K562 (cell line): Measurements from ENCODE around the gene IP6K2. TPM values are rescaled to one million over a fixed set of nuclear protein-coding genes. Genes with fewer than 3 reads are reported as not detected.

Source experiments
- BCLAF1 ChIP-seq, 2 experiments: fragments of 450-650 bp in 1 of 2; IDR thresholded peaks; 2 replicates each; pipeline ENCODE4 v1.6.1; 2011 to 2017; ENCODE audit warnings: low read depth in 2 of 2, antibody characterized with exemption in 1 of 2, borderline replicate concordance in 1 of 2, low read length in 1 of 2, mild to moderate bottlenecking in 1 of 2, mixed read lengths in 1 of 2; ENCODE audit not compliant: control insufficient read depth in 1 of 2
- EGR1 ChIP-seq: fragments of 450-650 bp; conservative IDR thresholded peaks from 2 replicates; pipeline ENCODE4 v1.6.1; 2017; ENCODE audit warnings: mild to moderate bottlenecking
- EP300 ChIP-seq: IDR thresholded peaks from 2 replicates; pipeline ENCODE4 v1.6.1; 2012; ENCODE audit warnings: low read length, improper control_type of control experiment
- JUND ChIP-seq, 2 experiments: IDR thresholded peaks; 2 replicates in 1 of 2; 3 replicates in 1 of 2; pipeline ENCODE4 v1.6.1; 2011; ENCODE audit warnings: borderline replicate concordance in 2 of 2, low read depth in 2 of 2, low read length in 2 of 2, improper control_type of control experiment in 1 of 2, missing biosample characterization in 1 of 2, missing genetic modification characterization in 1 of 2, missing genetic modification reagents in 1 of 2
- MBD1 ChIP-seq: fragments of 250-450 bp; sonication (Bioruptor Pico); IDR thresholded peaks from 2 replicates; pipeline ENCODE4 v1.8.0; 2022; ENCODE audit warnings: inconsistent platforms
- MTA3 ChIP-seq: fragments of 450-650 bp; formaldehyde crosslinking; IDR thresholded peaks from 2 replicates; pipeline ENCODE4 v1.6.1; 2017; ENCODE audit warnings: mild to moderate bottlenecking, borderline replicate concordance
- MXD1 ChIP-seq: fragments of 250-450 bp; sonication (Bioruptor Pico); IDR thresholded peaks from 2 replicates; pipeline ENCODE4 v1.8.0; 2021; ENCODE audit warnings: borderline replicate concordance, mild to moderate bottlenecking, moderate library complexity; ENCODE audit not compliant: poor library complexity, severe bottlenecking
- NFRKB ChIP-seq: fragments of 450-650 bp; IDR thresholded peaks from 2 replicates; pipeline ENCODE4 v1.6.1; 2016; ENCODE audit warnings: low read depth
- NR2C1 ChIP-seq, 2 experiments: fragments of 450-650 bp; IDR thresholded peaks; 2 replicates each; pipeline ENCODE4 v1.6.1; 2017; ENCODE audit warnings: mild to moderate bottlenecking in 2 of 2, antibody characterized with exemption in 1 of 2, inconsistent platforms in 1 of 2, missing compliant biosample characterization in 1 of 2, missing genetic modification characterization in 1 of 2
- PCBP1 ChIP-seq: fragments of 200-400 bp; formaldehyde crosslinking; IDR thresholded peaks from 2 replicates; pipeline ENCODE4 v1.6.1; 2018; ENCODE audit warnings: mild to moderate bottlenecking, low read depth, low read length; ENCODE audit not compliant: poor library complexity, severe bottlenecking
- POLR2B ChIP-seq: fragments of 450-650 bp; IDR thresholded peaks from 2 replicates; pipeline ENCODE4 v1.6.1; 2018; ENCODE audit warnings: low read depth; ENCODE audit not compliant: partially characterized antibody
- POU5F1 ChIP-seq: fragments of 150-350 bp; IDR thresholded peaks from 2 replicates; pipeline ENCODE4 v1.6.1; 2014; ENCODE audit warnings: borderline replicate concordance, low read length, low read depth, mild to moderate bottlenecking; ENCODE audit not compliant: partially characterized antibody
- PTRF ChIP-seq: fragments of 450-650 bp; IDR thresholded peaks from 2 replicates; pipeline ENCODE4 v1.6.1; 2016; ENCODE audit warnings: mild to moderate bottlenecking, missing genetic modification characterization, missing compliant biosample characterization
- SAP30 ChIP-seq: fragments of 200-600 bp; sonication (generic); IDR thresholded peaks from 2 replicates; pipeline ENCODE4 v1.6.1; 2012; ENCODE audit warnings: borderline replicate concordance, low read depth, mild to moderate bottlenecking, moderate library complexity, low read length, control low read depth, inconsistent platforms; ENCODE audit not compliant: insufficient read depth, poor library complexity, severe bottlenecking
- SPI1 ChIP-seq: IDR thresholded peaks from 2 replicates; pipeline ENCODE4 v1.6.1; 2011; ENCODE audit warnings: low read depth, low read length, control low read depth, borderline replicate concordance
- TAF1 ChIP-seq: IDR thresholded peaks from 2 replicates; pipeline ENCODE4 v1.6.1; 2011; ENCODE audit warnings: mild to moderate bottlenecking, low read length, moderate library complexity; ENCODE audit not compliant: insufficient read depth, control insufficient read depth, severe bottlenecking; ENCODE audit errors: extremely low read depth
- WHSC1 ChIP-seq: IDR thresholded peaks from one replicate; pipeline ENCODE4 v1.6.1; 2012; ENCODE audit warnings: low read length, control low read depth, inconsistent platforms
- ZNF224 ChIP-seq: sonication (generic); formaldehyde crosslinking; IDR thresholded peaks from 2 replicates; pipeline ENCODE4 v1.8.0; 2022; ENCODE audit warnings: mild to moderate bottlenecking, missing genetic modification reagents
- ZNF511 ChIP-seq: sonication (generic); formaldehyde crosslinking; IDR thresholded peaks from 2 replicates; pipeline ENCODE4 v1.8.0; 2022; ENCODE audit warnings: mild to moderate bottlenecking, missing genetic modification reagents
- ZZZ3 ChIP-seq: fragments of 450-650 bp; IDR thresholded peaks from 2 replicates; pipeline ENCODE4 v1.6.1; 2016; ENCODE audit warnings: antibody characterized with exemption, mild to moderate bottlenecking, moderate library complexity
- polyA plus RNA-seq, 8 experiments: library from polyadenylated mRNA; depleted of rRNA in 4 of 8; stranded (reverse) in 5 of 8; unstranded in 3 of 8; fragments of >200 nt; fragmentation: Nextera tagmentation in 2 of 8; fragmentation: Illumina TruSeq in 1 of 8; extraction: Ambion mirVana in 2 of 8; extraction: Trizol in 1 of 8; gene quantifications; 2 replicates each; pipeline versions ENCODE4 v1.2.1 to v1.2.3, GENCODE V29; 2011 to 2014; ENCODE audit warnings: inconsistent platforms in 1 of 8, missing spikeins in 1 of 8
- total RNA-seq, 7 experiments: library from RNA; depleted of rRNA in 6 of 7; stranded (reverse); fragments of >200 nt in 6 of 7; fragmentation: Illumina TruSeq in 2 of 7; extraction: Trizol in 2 of 7; gene quantifications; 2 replicates each; pipeline versions ENCODE4 v1.2.1 to v1.2.3, GENCODE V29; 2011 to 2021; ENCODE audit warnings: low replicate concordance in 1 of 7

The IP6K2 gene
- total and polyA plus RNA-seq, 9 of the 15 experiments (the other 6 are each of a cell fraction or from before 2014, with no cell fraction given) = 19.6 to 78.1 (median 48.0) TPM

GRCh38 chr3:48662753-48663488 is 54.1 kb downstream of the IP6K2 start, which contains the start of gene CELSR3 (continued):
- TF ChIP-seq JUND (IDR thresholded peaks at IDR 0.05; ENCODE audit: borderline replicate concordance, low read depth, low read length) (peak; percentile 90), JUND (tag; IDR thresholded peaks at IDR 0.05; ENCODE audit: borderline replicate concordance, low read depth, low read length) (no peak), TAF1 (peak; percentile 19), POU5F1 (no peak), PCBP1 (no peak), MTA3 (no peak), ZZZ3 (no peak), SAP30 (no peak), ZNF224 (peak; percentile 86; the same call in 1 of the 2 replicates), NFRKB (no peak), MBD1 (CRISPR knock-in tag) (no peak), ZNF511 (CRISPR knock-in tag) (no peak), WHSC1 (no peak), SPI1 (no peak), POLR2B (peak; percentile 27), EGR1 (no peak), NR2C1 (IDR thresholded peaks at IDR 0.05) (no peak), NR2C1 (tag; IDR thresholded peaks at IDR 0.05) (no peak), EP300 (no peak), MXD1 (no peak), BCLAF1 (IDR thresholded peaks at IDR 0.05; ENCODE audit: borderline replicate concordance in 1 of 2, control insufficient read depth in 1 of 2, low read depth in 2 of 2, low read length in 1 of 2) (no peak), PTRF (tag) (no peak)
